Endothelial cell (in vitro differentiated cells): ENCODE data around the gene ZNF425. TPM values are rescaled to one million over a fixed set of nuclear protein-coding genes. Genes with fewer than 3 reads are reported as not detected.
"Not testable (repeated sequence)": the region's sequence is repeated elsewhere in the genome, so short reads cannot be mapped to it uniquely, and the experiment has no call there.

Experiments
- DNase-seq: peaks from one replicate; pipeline ENCODE4 v3.0.0; 2021; ENCODE audit warnings: low spot score
- H3K27ac Mint-ChIP-seq: one replicate; pipeline ENCODE4 v1.8.0; 2021; ENCODE audit warnings: mixed read lengths, inconsistent platforms; ENCODE audit not compliant: unreplicated experiment
- H3K27me3 Mint-ChIP-seq: one replicate; pipeline ENCODE4 v1.8.0; 2021; ENCODE audit warnings: mild to moderate bottlenecking, moderate library complexity, mixed read lengths, inconsistent platforms; ENCODE audit not compliant: unreplicated experiment
- H3K36me3 Mint-ChIP-seq: one replicate; pipeline ENCODE4 v1.8.0; 2021; ENCODE audit warnings: mild to moderate bottlenecking, low read depth, mixed read lengths, inconsistent platforms; ENCODE audit not compliant: unreplicated experiment
- H3K4me1 Mint-ChIP-seq: one replicate; pipeline ENCODE4 v1.8.0; 2021; ENCODE audit warnings: mild to moderate bottlenecking, mixed read lengths, inconsistent platforms; ENCODE audit not compliant: unreplicated experiment
- H3K4me3 Mint-ChIP-seq: one replicate; pipeline ENCODE4 v1.8.0; 2021; ENCODE audit warnings: mild to moderate bottlenecking, mixed read lengths, inconsistent platforms; ENCODE audit not compliant: unreplicated experiment
- H3K9me3 Mint-ChIP-seq: one replicate; pipeline ENCODE4 v1.8.0; 2021; ENCODE audit warnings: mixed read lengths, inconsistent platforms; ENCODE audit not compliant: unreplicated experiment
- total RNA-seq: library from RNA; stranded (reverse); fragmentation: NEBNext Ultra II Directional; extraction: Animal tissue kit (Norgen Biotek cat#: 25700); gene quantifications from one replicate; pipeline ENCODE4 v1.2.1, GENCODE V29; 2021; ENCODE audit not compliant: unreplicated experiment
- TF ChIP-seq, protein P1 (sequence below): fragments of 200-600 bp; sonication (generic); IDR thresholded peaks from one replicate; pipeline ENCODE4 v1.5.0; 2021; ENCODE audit warnings: antibody characterized with exemption; ENCODE audit not compliant: unreplicated experiment

Gene ZNF425
- total RNA-seq, 1 donor from 2014 or later: 6.2 TPM

DNA sequence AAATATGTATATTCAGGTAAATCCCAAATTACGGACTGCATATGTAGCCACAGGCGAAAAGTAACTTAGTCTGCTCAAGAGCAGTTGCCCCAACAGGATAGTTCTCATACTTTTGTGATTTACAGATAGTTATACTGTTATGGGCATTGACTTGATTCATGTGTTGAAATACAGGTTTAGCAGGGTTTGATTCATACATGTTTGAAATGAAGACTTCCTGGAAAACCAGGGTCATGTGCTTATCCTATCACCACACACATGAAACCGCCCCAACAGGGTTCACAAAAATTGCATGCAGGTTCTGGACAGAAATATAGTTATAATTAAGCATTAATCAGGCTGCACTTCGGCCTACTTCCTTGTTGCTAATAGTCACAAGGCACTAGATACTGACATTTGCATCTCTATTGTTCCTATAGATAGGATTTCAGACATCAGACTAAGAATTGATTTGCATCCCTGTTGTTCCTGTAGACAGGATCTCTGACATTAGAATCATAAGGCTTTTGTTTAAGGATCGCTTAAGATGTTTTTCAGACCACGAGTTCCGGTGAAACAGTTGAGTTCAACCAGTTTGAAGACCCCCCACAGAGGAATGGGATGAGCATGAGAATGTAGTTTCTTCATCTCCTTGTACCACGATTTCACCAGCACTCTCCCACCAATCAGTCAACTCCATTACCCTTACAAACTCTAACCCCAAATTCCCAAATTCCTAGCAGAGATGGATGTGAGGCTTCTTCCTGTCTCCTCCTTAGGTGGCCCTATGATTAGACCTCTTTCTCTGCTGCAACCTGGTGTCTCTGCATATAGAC lies 19.1 kb upstream of the ZNF425 start:
- no peak for DNase-seq
- H3K9me3 Mint-ChIP-seq: no peaks in the 10 kb centered on the region
- no peak overlapping the region for H3K4me3 Mint-ChIP-seq
- H3K4me1 Mint-ChIP-seq: peaks cover 24% of the 10 kb centered on the region
- TF ChIP-seq, protein P1, sequence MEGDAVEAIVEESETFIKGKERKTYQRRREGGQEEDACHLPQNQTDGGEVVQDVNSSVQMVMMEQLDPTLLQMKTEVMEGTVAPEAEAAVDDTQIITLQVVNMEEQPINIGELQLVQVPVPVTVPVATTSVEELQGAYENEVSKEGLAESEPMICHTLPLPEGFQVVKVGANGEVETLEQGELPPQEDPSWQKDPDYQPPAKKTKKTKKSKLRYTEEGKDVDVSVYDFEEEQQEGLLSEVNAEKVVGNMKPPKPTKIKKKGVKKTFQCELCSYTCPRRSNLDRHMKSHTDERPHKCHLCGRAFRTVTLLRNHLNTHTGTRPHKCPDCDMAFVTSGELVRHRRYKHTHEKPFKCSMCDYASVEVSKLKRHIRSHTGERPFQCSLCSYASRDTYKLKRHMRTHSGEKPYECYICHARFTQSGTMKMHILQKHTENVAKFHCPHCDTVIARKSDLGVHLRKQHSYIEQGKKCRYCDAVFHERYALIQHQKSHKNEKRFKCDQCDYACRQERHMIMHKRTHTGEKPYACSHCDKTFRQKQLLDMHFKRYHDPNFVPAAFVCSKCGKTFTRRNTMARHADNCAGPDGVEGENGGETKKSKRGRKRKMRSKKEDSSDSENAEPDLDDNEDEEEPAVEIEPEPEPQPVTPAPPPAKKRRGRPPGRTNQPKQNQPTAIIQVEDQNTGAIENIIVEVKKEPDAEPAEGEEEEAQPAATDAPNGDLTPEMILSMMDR: no peak
- no peaks in the 10 kb centered on the region for H3K36me3 Mint-ChIP-seq
- no peaks in the 10 kb centered on the region for H3K27me3 Mint-ChIP-seq
- no peak overlapping the region for H3K27ac Mint-ChIP-seq

DNA sequence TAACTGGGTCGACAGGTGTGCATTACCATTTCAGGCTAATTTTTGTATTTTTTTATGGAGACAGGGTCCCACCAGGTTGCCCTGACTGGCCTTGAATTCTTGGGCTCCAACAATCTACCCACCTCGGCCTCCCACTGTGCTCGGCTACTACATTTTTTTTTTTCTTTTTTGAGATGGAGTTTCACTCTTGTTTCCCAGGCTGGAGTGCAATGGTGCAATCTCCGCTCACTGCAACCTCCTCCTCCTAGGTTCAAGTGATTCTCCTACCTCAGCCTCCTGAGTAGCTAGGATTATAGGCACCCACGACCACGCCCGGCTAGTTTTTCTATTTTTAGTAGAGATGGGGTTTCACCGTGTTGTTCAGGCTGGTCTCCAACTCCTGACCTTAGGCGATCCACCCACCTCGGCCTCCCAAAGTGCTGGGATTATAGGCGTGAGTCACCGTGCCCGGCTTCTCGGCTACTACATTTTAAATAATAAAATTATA lies 18.4 kb upstream of the ZNF425 start:
- H3K27ac Mint-ChIP-seq, DNase-seq, H3K27me3 Mint-ChIP-seq, H3K36me3 Mint-ChIP-seq, H3K4me3 Mint-ChIP-seq, H3K9me3 Mint-ChIP-seq: not testable (repeated sequence)
- H3K4me1 Mint-ChIP-seq: peaks cover 20% of the 10 kb centered on the region

DNA sequence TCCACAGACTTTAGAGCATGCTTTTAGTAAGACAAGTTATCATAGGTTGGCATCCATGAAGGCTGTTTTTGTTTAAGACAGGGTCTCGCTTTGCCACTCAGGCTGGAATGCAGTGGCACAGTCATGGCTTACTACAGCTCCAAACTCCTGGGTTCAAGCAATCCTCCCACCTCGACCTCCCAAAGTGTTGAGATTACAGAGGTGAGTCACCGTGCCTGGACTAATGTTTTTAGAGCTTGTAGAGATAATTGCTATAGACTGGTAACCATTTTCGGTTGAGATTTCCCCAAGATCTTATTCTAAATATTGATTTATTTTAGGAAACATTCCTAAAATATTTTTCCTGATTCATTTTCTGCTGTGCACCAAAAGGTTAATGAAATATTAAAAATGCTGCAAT lies 15.8 kb upstream of the ZNF425 start:
- H3K4me3 Mint-ChIP-seq: no peak overlapping the region
- TF ChIP-seq, protein P1: no peak
- no peaks in the 10 kb centered on the region for H3K36me3 Mint-ChIP-seq
- H3K9me3 Mint-ChIP-seq: no peaks in the 10 kb centered on the region
- DNase-seq: no peak
- H3K27ac Mint-ChIP-seq: no peak overlapping the region
- H3K4me1 Mint-ChIP-seq: peaks cover 12% of the 10 kb centered on the region
- H3K27me3 Mint-ChIP-seq: no peaks in the 10 kb centered on the region

DNA sequence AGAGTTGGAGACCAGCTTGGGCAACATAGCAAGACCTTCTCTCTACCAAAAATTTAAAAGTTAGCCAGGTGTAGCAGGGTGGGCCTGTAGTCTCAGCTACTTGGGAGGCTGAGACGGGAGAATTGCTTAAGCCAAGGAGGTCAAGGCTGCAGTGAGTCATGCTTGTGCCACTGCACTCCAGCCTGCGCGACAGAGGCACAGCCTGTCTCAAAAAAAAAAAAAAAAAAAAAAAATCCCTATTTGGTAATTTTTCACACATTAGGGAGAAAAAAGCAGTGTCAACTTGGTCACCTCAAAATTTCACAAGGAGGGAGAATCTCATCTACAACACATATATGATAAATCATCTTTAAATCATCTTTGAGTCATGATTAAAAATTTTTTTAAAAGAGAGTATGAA lies 14.7 kb upstream of the ZNF425 start:
- H3K36me3 Mint-ChIP-seq: no peaks in the 10 kb centered on the region
- H3K27me3 Mint-ChIP-seq: no peaks in the 10 kb centered on the region
- TF ChIP-seq, protein P1: no peak
- peaks cover 5% of the 10 kb centered on the region for H3K4me1 Mint-ChIP-seq
- no peak overlapping the region for H3K4me3 Mint-ChIP-seq
- no peaks in the 10 kb centered on the region for H3K9me3 Mint-ChIP-seq
- no peak overlapping the region for H3K27ac Mint-ChIP-seq
- no peak for DNase-seq

DNA sequence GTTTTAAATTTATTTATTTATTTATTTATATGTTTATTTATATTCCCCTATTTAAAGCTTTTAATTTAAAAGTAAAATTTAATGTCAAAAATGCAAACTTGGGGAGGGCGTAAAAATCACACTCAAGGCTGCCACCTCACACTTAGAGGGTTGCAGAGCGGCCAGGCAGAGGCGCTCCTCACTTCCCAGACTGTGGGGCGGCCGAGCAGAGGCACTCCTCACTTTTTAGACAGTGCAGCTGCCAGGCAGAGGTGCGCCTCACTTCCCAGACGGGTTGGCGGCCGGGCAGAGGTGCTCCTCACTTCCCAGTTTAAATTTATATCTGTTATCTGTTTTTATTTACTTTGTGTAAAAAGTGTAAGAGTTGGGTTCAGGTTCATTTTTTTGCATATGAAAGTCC lies 10.0 kb upstream of the ZNF425 start:
- DNase-seq: no peak
- peaks cover 6% of the 10 kb centered on the region for H3K36me3 Mint-ChIP-seq
- peaks cover 1% of the 10 kb centered on the region for H3K9me3 Mint-ChIP-seq
- TF ChIP-seq, protein P1: no peak
- no peak overlapping the region for H3K4me3 Mint-ChIP-seq
- no peaks in the 10 kb centered on the region for H3K27me3 Mint-ChIP-seq
- no peaks in the 10 kb centered on the region for H3K4me1 Mint-ChIP-seq
- H3K27ac Mint-ChIP-seq: no peak overlapping the region
